H1 (cell line): ENCODE data around the gene PTPRT. TPM values are rescaled to one million over a fixed set of nuclear protein-coding genes. Genes with fewer than 3 reads are reported as not detected.

Experiments
- CTCF ChIA-PET: fragments of 300-600 bp; sonication (Branson Sonifier 250); formaldehyde crosslinking; loops from one replicate; lab custom pipeline; 2021; ENCODE audit not compliant: partially characterized antibody; lab: Charles Lee
- POLR2A ChIA-PET: fragments of 300-600 bp; sonication (Branson Sonifier 250); formaldehyde crosslinking; loops from one replicate; lab custom pipeline; 2021; ENCODE audit warnings: inconsistent platforms; ENCODE audit not compliant: partially characterized antibody; lab: Charles Lee
- DNase-seq, 2 experiments: peaks; one replicate each; pipeline versions ENCODE4 v3.0.0 to v3.0.0-alpha.2; 2010 to 2022; ENCODE audit warnings: low spot score in 2 of 2, low read depth in 1 of 2, mixed read lengths in 1 of 2
- FAIRE-seq: peaks from 2 replicates; lab custom pipeline; 2011; peaks lifted over from hg19 to GRCh38; lab: Jason Lieb, UNC
- H2AFZ ChIP-seq: 2 replicates; pipeline ENCODE4 v1.8.1; 2012; ENCODE audit warnings: low read length, inconsistent platforms
- H2AK5ac ChIP-seq: 2 replicates; pipeline ENCODE4 v1.6.1; 2013; ENCODE audit warnings: low read depth, low read length
- H2BK120ac ChIP-seq: replicated peaks from 2 replicates; pipeline ENCODE3; 2013; ENCODE audit warnings: low read depth, low read length, inconsistent platforms
- H2BK12ac ChIP-seq: 2 replicates; pipeline ENCODE4 v1.6.1; 2013; ENCODE audit warnings: low read depth, low read length
- H2BK15ac ChIP-seq: 2 replicates; pipeline ENCODE4 v1.6.1; 2013; ENCODE audit warnings: low read length
- H2BK20ac ChIP-seq: 2 replicates; pipeline ENCODE4 v1.6.1; 2013; ENCODE audit warnings: low read length
- H2BK5ac ChIP-seq: 2 replicates; pipeline ENCODE4 v1.6.1; 2013; ENCODE audit warnings: low read depth, low read length
- H3K14ac ChIP-seq: 2 replicates; pipeline ENCODE4 v1.6.1; 2013; ENCODE audit warnings: inconsistent platforms; ENCODE audit not compliant: insufficient read length
- H3K18ac ChIP-seq: 2 replicates; pipeline ENCODE4 v1.6.1; 2013; ENCODE audit warnings: low read length; ENCODE audit errors: extremely low read depth
- H3K23ac ChIP-seq: 2 replicates; pipeline ENCODE4 v1.6.1; 2013; ENCODE audit warnings: inconsistent platforms; ENCODE audit not compliant: insufficient read length
- H3K23me2 ChIP-seq: 2 replicates; pipeline ENCODE4 v1.6.1; 2013; ENCODE audit warnings: low read depth, low read length
- H3K27ac ChIP-seq: 2 replicates; pipeline ENCODE4 v1.6.1; 2011; ENCODE audit warnings: low read depth, low read length, inconsistent platforms
- H3K27me3 ChIP-seq, 4 experiments: replicated peaks in 1 of 4; 1 replicate in 1 of 4; 2 replicates in 3 of 4; pipeline versions ENCODE4 v1.6.1 to v1.8.1; 2011 to 2013; ENCODE audit warnings: low read length in 3 of 4, mild to moderate bottlenecking in 3 of 4, inconsistent platforms in 2 of 4, mixed read lengths in 2 of 4, moderate library complexity in 1 of 4; ENCODE audit not compliant: control insufficient read depth in 3 of 4, insufficient read depth in 3 of 4; ENCODE audit errors: extremely low read depth in 1 of 4
- H3K36me3 ChIP-seq, 4 experiments: 2 replicates each; pipeline versions ENCODE4 v1.6.1 to v1.8.1; 2011 to 2013; ENCODE audit warnings: mild to moderate bottlenecking in 4 of 4, low read length in 3 of 4, moderate library complexity in 2 of 4, control low read depth in 1 of 4, inconsistent platforms in 1 of 4; ENCODE audit not compliant: insufficient read depth in 4 of 4, control insufficient read depth in 2 of 4
- H3K4ac ChIP-seq: replicated peaks from 2 replicates; pipeline ENCODE3; 2013; ENCODE audit warnings: low read length, low read depth, mixed read lengths, inconsistent platforms; ENCODE audit not compliant: insufficient read length
- H3K4me1 ChIP-seq, 4 experiments: replicated peaks in 1 of 4; 1 replicate in 1 of 4; 2 replicates in 3 of 4; pipeline versions ENCODE4 v1.6.1 to v1.8.1; 2011 to 2013; ENCODE audit warnings: low read length in 3 of 4, inconsistent platforms in 2 of 4, mixed read lengths in 1 of 4; ENCODE audit not compliant: insufficient read depth in 4 of 4, control insufficient read depth in 3 of 4
- H3K4me2 ChIP-seq, 2 experiments: 2 replicates each; pipeline versions ENCODE4 v1.6.1 to v1.8.1; 2011 to 2013; ENCODE audit warnings: low read depth in 2 of 2, low read length in 2 of 2, control low read depth in 1 of 2, inconsistent platforms in 1 of 2, mild to moderate bottlenecking in 1 of 2; ENCODE audit not compliant: insufficient read depth in 1 of 2
- H3K4me3 ChIP-seq, 4 experiments: fragments of 200-600, 300-600 bp in 1 of 4; sonication (generic), shearing (Covaris generic), sonication (Bioruptor Twin) in 1 of 4; 2 replicates each; pipeline versions ENCODE4 v1.5.1 to v1.8.1; 2011 to 2016; ENCODE audit warnings: low read length in 4 of 4, low read depth in 3 of 4, control low read depth in 2 of 4, inconsistent platforms in 2 of 4, mild to moderate bottlenecking in 2 of 4, mixed read lengths in 1 of 4, moderate library complexity in 1 of 4; ENCODE audit not compliant: insufficient read depth in 2 of 4; ENCODE audit errors: extremely low read depth in 1 of 4
- H3K56ac ChIP-seq: replicated peaks from 2 replicates; pipeline ENCODE3; 2013; ENCODE audit warnings: low read depth, mild to moderate bottlenecking, mixed read lengths, low read length, inconsistent platforms; ENCODE audit not compliant: insufficient read length
- H3K79me1 ChIP-seq: 2 replicates; pipeline ENCODE4 v1.6.1; 2013; ENCODE audit warnings: low read depth, low read length, control low read depth
- H3K79me2 ChIP-seq, 2 experiments: 2 replicates each; pipeline versions ENCODE4 v1.6.1 to v1.8.1; 2012 to 2013; ENCODE audit warnings: low read length in 2 of 2, mild to moderate bottlenecking in 2 of 2, inconsistent platforms in 1 of 2; ENCODE audit not compliant: insufficient read depth in 2 of 2, control insufficient read depth in 1 of 2
- H3K9ac ChIP-seq, 4 experiments: replicated peaks in 1 of 4; 1 replicate in 1 of 4; 2 replicates in 3 of 4; pipeline versions ENCODE4 v1.6.1 to v1.8.1; 2011 to 2013; ENCODE audit warnings: low read depth in 3 of 4, low read length in 3 of 4, control low read depth in 2 of 4, mild to moderate bottlenecking in 2 of 4, moderate library complexity in 2 of 4, inconsistent platforms in 1 of 4; ENCODE audit errors: extremely low read depth in 1 of 4
- H3K9me3 ChIP-seq, 2 experiments: 2 replicates each; pipeline versions ENCODE4 v1.6.1 to v1.8.1; 2012 to 2013; ENCODE audit warnings: mild to moderate bottlenecking in 2 of 2, moderate library complexity in 2 of 2, control low read depth in 1 of 2, inconsistent platforms in 1 of 2, low read depth in 1 of 2, low read length in 1 of 2, mixed read lengths in 1 of 2; ENCODE audit not compliant: insufficient read depth in 2 of 2
- H4K20me1 ChIP-seq, 2 experiments: replicated peaks in 1 of 2; 2 replicates each; pipeline versions ENCODE3 to v1.8.1; 2011 to 2013; ENCODE audit warnings: inconsistent platforms in 2 of 2, low read length in 2 of 2, mild to moderate bottlenecking in 1 of 2; ENCODE audit not compliant: insufficient read depth in 2 of 2, control insufficient read depth in 1 of 2
- H4K5ac ChIP-seq: 2 replicates; pipeline ENCODE4 v1.6.1; 2013; ENCODE audit warnings: low read length, low read depth, mixed read lengths, inconsistent platforms; ENCODE audit not compliant: insufficient read length
- H4K8ac ChIP-seq: 2 replicates; pipeline ENCODE4 v1.8.0; 2013; ENCODE audit warnings: mild to moderate bottlenecking, moderate library complexity, low read length, inconsistent platforms; ENCODE audit not compliant: insufficient read depth; ENCODE audit errors: extremely low read depth
- H4K91ac ChIP-seq: replicated peaks from 2 replicates; pipeline ENCODE3; 2013; ENCODE audit warnings: low read length, mixed read lengths, inconsistent platforms; ENCODE audit not compliant: insufficient read length
- CHD2 ChIP-seq: IDR thresholded peaks from 2 replicates; pipeline ENCODE4 v1.6.1; 2012; ENCODE audit warnings: low read length, improper control_type of control experiment
- CTCF ChIP-seq, 3 experiments: IDR thresholded peaks; 1 replicate in 2 of 3; 2 replicates in 1 of 3; pipeline versions ENCODE4 v1.5.1 to v1.6.1; 2011; ENCODE audit warnings: low read length in 3 of 3, mild to moderate bottlenecking in 3 of 3, inconsistent platforms in 2 of 3, low read depth in 1 of 3, moderate library complexity in 1 of 3; ENCODE audit not compliant: insufficient read depth in 1 of 3; ENCODE audit errors: control extremely low read depth in 1 of 3
- RAD21 ChIP-seq, 2 experiments: IDR thresholded peaks in 1 of 2; conservative IDR thresholded peaks in 1 of 2; 2 replicates each; pipeline ENCODE4 v1.6.1; 2011; ENCODE audit warnings: low read depth in 2 of 2, low read length in 2 of 2, improper control_type of control experiment in 1 of 2, inconsistent platforms in 1 of 2, mild to moderate bottlenecking in 1 of 2, moderate library complexity in 1 of 2
- SUZ12 ChIP-seq: fragments of 200-600 bp; sonication (generic); IDR thresholded peaks from 2 replicates; pipeline ENCODE4 v1.6.1; 2012; ENCODE audit warnings: mild to moderate bottlenecking, inconsistent platforms, low read length, moderate library complexity, mixed read lengths
- WGBS, 2 experiments: shearing (Covaris generic) in 1 of 2; methylation state at CpG; one replicate each; pipeline versions ENCODE4 v1.1.6 to v1.1.7; 2013 to 2015; ENCODE audit warnings: low lambda C conversion rate in 2 of 2, mixed read lengths in 2 of 2, inconsistent platforms in 1 of 2, low coverage in 1 of 2, missing lambda C conversion rate in 1 of 2; ENCODE audit not compliant: insufficient replicate concordance in 2 of 2, insufficient coverage in 1 of 2, insufficient read length in 1 of 2; ENCODE audit errors: extremely low coverage in 1 of 2, missing lambda C conversion rate in 1 of 2; 5-methylcytosine and 5-hydroxymethylcytosine counted together
- polyA plus RNA-seq, 7 experiments: library from polyadenylated mRNA; depleted of rRNA in 3 of 7; stranded (reverse) in 5 of 7; unstranded in 2 of 7; fragments of >200 nt in 5 of 7; fragments of 200-250 nt in 2 of 7; gene quantifications; 1 replicate in 5 of 7; 2 replicates in 1 of 7; 4 replicates in 1 of 7; pipeline versions ENCODE4 v1.2.1 to v1.2.3, GENCODE V29; 2011 to 2013; ENCODE audit warnings: missing spikeins in 2 of 7, mixed read lengths in 2 of 7
- total RNA-seq: library from RNA; stranded (reverse); fragmentation: NEBNext Ultra II Directional; extraction: Animal tissue kit (Norgen Biotek cat#: 25700); gene quantifications from 2 replicates; pipeline ENCODE4 v1.2.1, GENCODE V29; 2021

Gene PTPRT
- total and polyA plus RNA-seq, 2 of the 8 experiments (the other 6 are each of a cell fraction or from before 2014, with no cell fraction given), result 0.33 to 1.8 TPM

- DNase-seq, result no peak
- no peak overlapping the region for H3K4ac ChIP-seq
Observed at GRCh38 chr20:42379385-42379784, 810.3 kb downstream of the PTPRT start.

More at GRCh38 chr20:42379385-42379784, 810.3 kb downstream of the PTPRT start:
- no peak overlapping the region for H3K4me2 ChIP-seq
- H3K9ac ChIP-seq, result no peak overlapping the region
- no peak overlapping the region for H3K56ac ChIP-seq
- H3K18ac ChIP-seq, result no peak overlapping the region
- no peaks in the 10 kb centered on the region for H3K27me3 ChIP-seq
- TF ChIP-seq CTCF (IDR thresholded peaks at IDR 0.05; ENCODE audit: control extremely low read depth in 1 of 3, insufficient read depth in 1 of 3, low read depth in 1 of 3, low read length in 3 of 3), result peak in 2 of 3 experiments; percentile 3; a peak in 1 of 4 replicates
- no peak for TF ChIP-seq SUZ12
- no peak for TF ChIP-seq CHD2
- peak; percentile 29 to 48; a peak in 3 of 4 replicates for TF ChIP-seq RAD21 (IDR thresholded peaks at IDR 0.05 in 1 of 2, conservative IDR thresholded peaks at IDR 0.05 in 1 of 2; ENCODE audit: low read depth in 2 of 2, low read length in 2 of 2)
- no peaks in the 10 kb centered on the region for H3K36me3 ChIP-seq
- no peak overlapping the region for H4K5ac ChIP-seq
- POLR2A ChIA-PET, result no interaction called here
- no peak overlapping the region for H3K14ac ChIP-seq
- peaks cover 0 to 5% (median 1%) of the 10 kb centered on the region in 4 experiments; a peak in 1 of 7 replicates for H3K4me1 ChIP-seq
- H2BK12ac ChIP-seq, result no peak overlapping the region
- no peaks in the 10 kb centered on the region; the same call in 1 of the 2 replicates for H3K23me2 ChIP-seq
- no peaks in the 10 kb centered on the region for H3K9me3 ChIP-seq
- WGBS, 2 experiments, result 90% methylated on average over 4 of the region's 4 CpGs; no CpG with 5 or more reads in 1 of the 2 experiments
- H4K8ac ChIP-seq, result no peak overlapping the region
- CTCF ChIA-PET, result interaction anchor here (1.2 to 1.7 kb wide), 3 partner anchors 19 to 811 kb away, joined by 3 to 5 read pairs (median 3); partner anchors contain the start of gene PTPRT
- no peak overlapping the region for H3K27ac ChIP-seq
- H2BK5ac ChIP-seq, result no peak overlapping the region
- no peak overlapping the region for H2AFZ ChIP-seq
- H3K23ac ChIP-seq, result no peak overlapping the region
- H2AK5ac ChIP-seq, result no peak overlapping the region
- FAIRE-seq, result no peak
- H2BK120ac ChIP-seq, result no peak overlapping the region
- no peak overlapping the region for H2BK15ac ChIP-seq
- H4K20me1 ChIP-seq, result no peaks in the 10 kb centered on the region
- no peak overlapping the region for H3K4me3 ChIP-seq
- no peak overlapping the region for H4K91ac ChIP-seq
- H3K79me2 ChIP-seq, result no peaks in the 10 kb centered on the region
- H2BK20ac ChIP-seq, result no peak overlapping the region
- no peaks in the 10 kb centered on the region for H3K79me1 ChIP-seq
